GM19467 (cell line): Measurements from ENCODE around the gene JUN.
A peak's percentile ranks its signal among the peaks of the same experiment; 100 is the strongest.

Source experiments
- ATAC-seq: cut with Tn5 transposase; IDR thresholded peaks from one replicate; pipeline ENCODE4 v1.9.1; 2021; ENCODE audit warnings: mild to moderate bottlenecking, moderate library complexity; ENCODE audit not compliant: unreplicated experiment

JUN gene

DNA sequence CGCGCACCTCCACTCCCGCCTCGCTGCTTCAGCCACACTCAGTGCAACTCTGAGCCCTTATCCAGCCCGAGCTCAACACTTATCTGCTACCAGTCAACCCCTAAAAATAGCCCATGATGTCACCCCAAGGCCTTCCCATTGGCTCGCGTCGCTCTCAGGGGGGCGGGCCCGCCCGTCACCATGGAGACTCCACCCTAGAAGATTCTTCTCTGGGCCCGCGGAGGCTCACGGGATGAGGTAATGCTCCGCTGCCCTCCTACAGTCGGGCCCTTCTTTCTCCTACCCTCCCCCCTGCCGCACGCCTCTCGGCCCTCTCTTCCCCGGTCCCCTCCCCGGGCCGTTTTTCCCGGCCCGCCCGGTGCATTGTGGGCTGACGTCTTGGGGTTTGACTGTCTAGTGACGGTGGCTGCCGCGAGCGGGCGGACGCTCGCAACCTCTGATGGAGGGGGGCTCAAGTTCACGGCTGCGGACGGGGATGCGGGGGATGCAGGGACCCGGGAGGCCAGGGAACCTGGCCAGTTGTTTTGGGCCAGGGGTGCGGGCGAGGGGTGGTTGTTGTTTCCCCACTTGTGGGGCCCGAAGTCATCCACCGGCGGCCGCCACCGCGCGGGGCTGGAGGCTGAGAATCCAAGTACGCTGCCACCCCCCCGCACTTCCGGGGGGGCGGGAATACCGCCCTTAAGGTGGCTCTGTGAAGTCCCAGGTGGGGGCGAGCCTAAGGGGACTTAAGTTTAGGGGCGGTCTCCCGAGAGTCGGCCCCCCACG lies at the start of gene JUN:
TSS of gene JUN (minus strand) at position 55 of the 765 bp plus-strand sequence. CDS start 977 bp downstream, outside the sequence.
- ATAC-seq: peak; percentile 76

GRCh38 chr1:58833166-58833565 lies 49.3 kb upstream of the JUN start:
- no peak for ATAC-seq

- no peak for ATAC-seq
Measured at GRCh38 chr1:58830291-58830690, 46.4 kb upstream of the JUN start.

GRCh38 chr1:58829866-58830265 lies 46.0 kb upstream of the JUN start:
- no peak for ATAC-seq

DNA sequence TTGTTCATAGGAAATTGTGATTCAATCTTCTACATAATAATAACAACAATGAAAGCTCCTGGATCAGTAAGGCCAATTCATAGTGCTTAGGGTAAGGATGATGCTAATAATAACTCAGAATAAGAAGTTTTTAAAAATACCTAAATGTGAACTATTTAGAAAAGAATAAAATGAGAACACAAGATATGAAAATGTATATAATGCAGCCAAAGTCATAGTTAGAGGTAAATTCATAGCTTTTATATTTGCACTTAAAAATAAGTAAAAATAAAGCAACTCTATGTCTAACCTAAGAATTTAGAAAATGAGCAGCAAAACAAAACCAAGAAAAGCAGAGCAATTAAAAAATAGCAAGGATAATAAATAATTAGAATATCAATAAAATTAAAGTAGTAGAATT lies 43.5 kb upstream of the JUN start:
- ATAC-seq: no peak

DNA sequence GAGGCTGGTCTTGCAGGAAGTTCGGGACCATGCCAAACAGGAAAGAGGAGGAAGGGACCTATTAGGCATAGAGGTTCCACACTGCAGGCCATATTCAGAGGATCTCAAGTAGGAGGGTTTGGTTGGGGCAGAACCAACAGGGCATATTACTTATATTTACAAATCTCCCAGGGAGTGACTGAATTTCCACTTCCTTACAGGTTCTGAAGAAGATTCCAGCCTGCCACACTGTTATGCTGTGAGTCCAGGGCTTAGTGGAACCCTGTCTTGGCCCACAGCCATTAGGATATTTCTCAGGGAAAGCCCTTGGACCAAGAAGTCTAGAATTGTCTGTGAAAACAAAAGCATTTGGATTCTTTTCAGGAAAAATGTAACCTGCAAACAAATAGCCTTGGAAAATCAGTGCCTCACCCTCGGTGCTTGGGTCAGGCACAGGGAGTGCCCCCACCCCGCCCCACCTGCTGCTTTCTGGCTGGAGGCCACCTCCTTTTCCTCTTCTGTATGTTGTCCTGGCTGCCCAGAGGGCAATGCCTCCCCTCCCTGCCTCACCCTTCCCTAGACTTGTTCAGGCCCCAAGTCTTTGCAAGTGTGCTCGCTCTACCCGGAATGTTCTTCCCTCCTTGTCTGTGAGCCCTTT lies 41.0 kb upstream of the JUN start:
- no peak for ATAC-seq

DNA sequence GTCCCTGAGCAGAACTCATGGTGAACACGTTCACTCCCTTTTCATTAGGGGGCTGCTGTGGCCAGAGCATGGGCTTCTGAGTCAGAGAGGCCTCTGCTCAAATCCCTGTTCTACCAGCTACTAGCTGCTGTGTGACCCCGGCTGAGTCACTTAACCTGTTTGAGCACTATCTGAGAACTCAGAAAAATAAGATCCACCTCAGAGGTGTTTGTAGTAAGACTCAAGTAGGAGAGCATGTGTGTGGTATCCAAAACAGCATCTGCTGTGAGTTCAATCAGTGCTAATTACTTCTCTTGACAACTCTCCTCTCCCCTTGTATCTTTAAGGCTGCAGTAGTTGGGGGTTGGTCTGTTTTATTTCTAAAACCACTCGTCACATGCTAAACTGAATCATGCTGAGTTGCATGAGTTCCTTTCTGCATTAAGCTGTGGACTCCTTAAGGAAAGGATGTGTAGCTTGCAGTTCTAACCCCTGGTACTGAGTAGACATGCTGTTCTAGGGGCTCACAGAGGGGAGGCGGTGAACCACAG lies 39.7 kb upstream of the JUN start:
- ATAC-seq: no peak

DNA sequence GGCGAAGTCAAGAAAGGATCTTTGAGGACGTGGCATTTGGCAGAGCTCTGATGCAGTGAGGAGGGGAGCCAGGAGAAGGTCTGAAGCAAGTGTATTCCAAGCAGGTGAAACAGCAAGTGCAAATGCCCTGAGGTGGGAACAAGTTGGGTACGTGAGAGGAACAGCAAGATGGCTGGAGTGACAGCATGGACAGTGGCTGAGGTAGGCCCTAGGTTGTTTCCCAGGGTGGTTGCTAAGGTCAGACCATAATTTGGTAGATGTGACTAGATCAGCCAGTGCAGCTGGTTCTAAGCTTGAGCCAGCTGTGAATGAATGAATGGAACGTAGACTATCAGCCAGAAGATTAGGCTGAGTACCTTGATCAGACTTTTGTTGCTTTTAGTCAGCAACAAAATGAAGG lies 37.5 kb upstream of the JUN start:
- no peak for ATAC-seq

GRCh38 chr1:58818976-58819375 lies 35.1 kb upstream of the JUN start:
- no peak for ATAC-seq

DNA sequence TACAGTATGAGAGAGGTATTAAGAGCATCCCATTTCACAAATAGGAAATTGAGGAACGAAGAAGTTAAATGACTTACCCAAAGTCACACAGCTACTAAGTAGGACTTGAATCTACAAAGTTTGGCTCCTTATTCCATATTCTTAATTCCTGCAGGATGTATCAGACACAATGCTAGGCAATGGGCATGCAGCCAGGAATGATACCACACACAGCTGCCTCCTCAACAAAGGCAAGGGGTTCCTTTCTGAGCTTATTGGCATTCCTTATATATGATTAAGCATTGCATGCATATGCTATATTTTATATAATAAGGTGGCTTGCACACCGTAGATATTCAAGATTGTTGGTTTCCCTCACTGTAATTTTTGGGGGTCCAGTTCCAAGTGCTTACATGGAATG lies 34.2 kb upstream of the JUN start:
- no peak for ATAC-seq

GRCh38 chr1:58816747-58817221 lies 32.9 kb upstream of the JUN start:
- ATAC-seq: no peak

GRCh38 chr1:58816072-58816746 lies 32.4 kb upstream of the JUN start:
- ATAC-seq: peak; percentile 86

- no peak for ATAC-seq
Measured at GRCh38 chr1:58815686-58816071, 31.8 kb upstream of the JUN start.

- peak; percentile 52 for ATAC-seq
Measured at GRCh38 chr1:58815069-58815685, 31.3 kb upstream of the JUN start.

- ATAC-seq: no peak
Measured at GRCh38 chr1:58814251-58815068, 30.6 kb upstream of the JUN start.

DNA sequence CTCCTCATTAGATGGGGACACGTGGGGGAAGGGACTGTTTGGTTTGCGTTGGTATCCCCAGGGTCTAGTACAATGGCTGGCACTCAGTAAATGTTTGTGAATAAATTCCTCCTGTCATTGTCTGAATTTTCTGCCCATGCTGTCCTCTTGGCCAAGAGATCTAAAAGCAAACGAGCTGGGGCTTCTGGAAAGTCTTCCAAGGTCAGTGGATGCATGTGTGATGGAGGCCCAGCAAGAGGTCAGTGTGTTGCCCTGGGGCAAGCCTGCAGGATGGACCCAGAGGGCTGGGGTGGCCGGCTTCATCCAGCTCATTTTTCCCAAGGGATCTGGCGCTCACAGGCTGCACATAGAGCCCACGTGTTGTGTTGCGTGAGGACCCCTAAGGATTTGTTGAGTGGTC lies 30.0 kb upstream of the JUN start:
- no peak for ATAC-seq

GRCh38 chr1:58813361-58813760 lies 29.5 kb upstream of the JUN start:
- no peak for ATAC-seq

DNA sequence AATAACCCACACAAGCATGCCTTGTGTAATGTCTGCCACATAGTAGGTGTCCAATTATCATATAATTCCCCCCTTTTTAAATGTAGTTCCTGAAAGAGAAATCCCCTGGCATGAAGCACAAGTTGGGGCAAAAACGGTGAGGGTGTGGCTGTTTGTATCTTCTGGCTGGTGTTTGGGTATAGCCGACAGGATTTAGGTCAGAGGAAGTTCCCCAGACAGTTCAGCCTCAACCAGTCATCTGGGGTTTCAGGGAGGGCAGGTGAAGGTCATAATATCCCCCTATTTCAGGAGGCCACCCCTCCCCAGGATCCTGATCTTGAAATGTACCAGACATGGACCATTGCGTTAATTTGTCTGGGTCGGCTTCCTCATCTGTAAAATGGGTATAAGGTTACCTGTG lies 29.1 kb upstream of the JUN start:
- ATAC-seq: no peak

DNA sequence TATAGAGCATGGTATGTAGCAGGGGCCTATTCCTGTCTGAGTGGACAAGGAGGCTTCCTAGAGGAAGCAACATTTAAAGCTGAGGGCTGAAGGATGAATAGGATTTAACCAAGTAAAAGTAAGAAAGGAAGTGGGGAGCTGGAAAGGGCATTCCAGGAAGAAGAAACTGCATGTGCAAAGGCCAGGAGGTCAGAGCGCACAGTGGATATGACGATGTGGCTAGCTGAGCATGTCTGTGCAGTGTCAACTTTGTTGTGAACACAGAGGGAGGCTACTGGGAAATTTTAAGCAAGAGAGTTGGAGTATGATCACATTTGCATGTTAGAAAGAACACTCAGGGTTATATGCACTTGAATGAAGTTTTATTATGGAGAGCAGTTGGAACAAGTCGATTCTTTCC lies 28.6 kb upstream of the JUN start:
- ATAC-seq: no peak

GRCh38 chr1:58811303-58811702 lies 27.5 kb upstream of the JUN start:
- no peak for ATAC-seq
